ENCODE data around the gene MYADML2. TPM values are rescaled to one million over a fixed set of nuclear protein-coding genes. Genes with fewer than 3 reads are reported as not detected.

Gene MYADML2
- total and polyA plus RNA-seq, 7 experiments from 2014 or later, result not detected

GRCh38 chr17:81915331-81915730 is 31.7 kb downstream of the MYADML2 start:
- no peaks in the 10 kb centered on the region for H3K9me3 ChIP-seq (ENCODE audit: control insufficient read depth in 2 of 3, low read length in 3 of 3)
- no peaks in the 10 kb centered on the region for H3K27me3 ChIP-seq (ENCODE audit: control insufficient read depth in 2 of 2, insufficient read depth in 2 of 2, low read length in 2 of 2)
- peaks cover 12 to 41% (median 18%) of the 10 kb centered on the region in 3 experiments for H3K36me3 ChIP-seq (ENCODE audit: control insufficient read depth in 2 of 3, insufficient read depth in 3 of 3, low read length in 3 of 3)
- peaks cover 0 to 2% (median 0%) of the 10 kb centered on the region in 11 donors for H3K9me3 Mint-ChIP-seq
- no peak for ATAC-seq
- H3K4me1 ChIP-seq (ENCODE audit: control insufficient read depth in 2 of 2, insufficient read depth in 2 of 2, low read length in 2 of 2), result peaks cover 17 to 25% of the 10 kb centered on the region in 2 donors
- no peak overlapping the region for H3K4me3 ChIP-seq (ENCODE audit: low read length)
- H3K4me3 Mint-ChIP-seq, result peak overlapping the region in 6 of 10 donors; percentile 4 to 47 (median 40)
- no peak for DNase-seq
- no peak overlapping the region for H3K27ac ChIP-seq (ENCODE audit: low read depth, low read length)
- peaks cover 14 to 52% (median 36%) of the 10 kb centered on the region in 7 donors for H3K4me1 Mint-ChIP-seq
- CTCF ChIA-PET, result no interaction called here
- intact Hi-C loops (cut with micrococcal nuclease), result no loop called here
- POLR2A ChIA-PET, result interaction anchor here (0.8 to 3.5 kb wide), 3 partner anchors 9 to 45 kb away, joined by 3 to 23 read pairs (median 5); partner anchors contain the start of gene MAFG
- no peaks in the 10 kb centered on the region for H3K27me3 Mint-ChIP-seq
- peaks cover 0 to 22% (median 4%) of the 10 kb centered on the region in 5 donors for H3K36me3 Mint-ChIP-seq
- peak overlapping the region in 2 of 9 donors; percentile 8 to 14 for H3K27ac Mint-ChIP-seq

GRCh38 chr17:81914103-81914850 is 32.8 kb downstream of the MYADML2 start:
- Histone ChIP-seq H3K36me3 (ENCODE audit: control insufficient read depth in 2 of 3, insufficient read depth in 3 of 3, low read length in 3 of 3) (peaks cover 12 to 41% (median 18%) of the 10 kb centered on the region in 3 experiments), H3K9me3 (ENCODE audit: control insufficient read depth in 2 of 3, low read length in 3 of 3) (no peaks in the 10 kb centered on the region), H3K27me3 (ENCODE audit: control insufficient read depth in 2 of 2, insufficient read depth in 2 of 2, low read length in 2 of 2) (no peaks in the 10 kb centered on the region), H3K4me3 (ENCODE audit: low read length) (no peak overlapping the region), H3K27ac (ENCODE audit: low read depth, low read length) (no peak overlapping the region), H3K4me1 (ENCODE audit: control insufficient read depth in 2 of 2, insufficient read depth in 2 of 2, low read length in 2 of 2) (peaks cover 21 to 28% of the 10 kb centered on the region in 2 donors)
- ChIA-PET POLR2A (interaction anchor here (0.6 to 3.5 kb wide), 4 partner anchors 10 to 44 kb away, joined by 3 to 23 read pairs (median 4); partner anchors contain the start of gene MAFG), CTCF (no interaction called here)
- intact Hi-C loops (cut with micrococcal nuclease), result loop anchor here (5.0 kb wide), 3 partner anchors 52 to 543 kb away; partner anchors contain the start of genes CENPX (in 1 of the 2), LRRC45 (in 1 of the 2), NARF (in 1 of the 2) and P4HB (in 1 of the 2)
- no peak for ATAC-seq
- H3K9me3 Mint-ChIP-seq, result peaks cover 0 to 2% (median 0%) of the 10 kb centered on the region in 11 donors
- H3K4me1 Mint-ChIP-seq, result peaks cover 14 to 55% (median 35%) of the 10 kb centered on the region in 7 donors
- H3K36me3 Mint-ChIP-seq, result peaks cover 0 to 22% (median 4%) of the 10 kb centered on the region in 5 donors
- no peak overlapping the region for H3K4me3 Mint-ChIP-seq
- H3K27ac Mint-ChIP-seq, result no peak overlapping the region
- no peaks in the 10 kb centered on the region for H3K27me3 Mint-ChIP-seq
- DNase-seq, result no peak

GRCh38 chr17:81913394-81914102 is 33.5 kb downstream of the MYADML2 start:
- Mint-ChIP-seq H3K36me3 (peaks cover 0 to 22% (median 4%) of the 10 kb centered on the region in 5 donors), H3K27ac (peak overlapping the region in 3 of 9 donors; percentile 13 to 36 (median 28)), H3K9me3 (peaks cover 0 to 2% (median 0%) of the 10 kb centered on the region in 11 donors), H3K4me1 (peaks cover 14 to 48% (median 31%) of the 10 kb centered on the region in 7 donors), H3K4me3 (peak overlapping the region in 3 of 10 donors; percentile 10 to 47 (median 38)), H3K27me3 (no peaks in the 10 kb centered on the region)
- CTCF ChIA-PET, result no interaction called here
- H3K27ac ChIP-seq (ENCODE audit: low read depth, low read length), result no peak overlapping the region
- H3K4me1 ChIP-seq (ENCODE audit: control insufficient read depth in 2 of 2, insufficient read depth in 2 of 2, low read length in 2 of 2), result peaks cover 21 to 27% of the 10 kb centered on the region in 2 donors
- POLR2A ChIA-PET, result interaction anchor here (0.7 to 3.5 kb wide), 2 partner anchors 13 to 17 kb away, joined by 3 to 23 read pairs; partner anchors contain the start of gene MAFG
- no peak overlapping the region for H3K4me3 ChIP-seq (ENCODE audit: low read length)
- H3K27me3 ChIP-seq (ENCODE audit: control insufficient read depth in 2 of 2, insufficient read depth in 2 of 2, low read length in 2 of 2), result no peaks in the 10 kb centered on the region
- ATAC-seq (no peak), DNase-seq (no peak)
- peaks cover 12 to 42% (median 18%) of the 10 kb centered on the region in 3 experiments for H3K36me3 ChIP-seq (ENCODE audit: control insufficient read depth in 2 of 3, insufficient read depth in 3 of 3, low read length in 3 of 3)
- H3K9me3 ChIP-seq (ENCODE audit: control insufficient read depth in 2 of 3, low read length in 3 of 3), result no peaks in the 10 kb centered on the region
- intact Hi-C loops (cut with micrococcal nuclease), result loop anchor here (5.0 kb wide), 3 partner anchors 51 to 544 kb away; partner anchors contain the start of genes CENPX (in 1 of the 2), LRRC45 (in 1 of the 2), NARF (in 1 of the 2) and P4HB (in 1 of the 2)

GRCh38 chr17:81912441-81913309 is 34.4 kb downstream of the MYADML2 start:
- Mint-ChIP-seq H3K27me3 (no peaks in the 10 kb centered on the region), H3K4me3 (peak overlapping the region in 7 of 10 donors; percentile 25 to 79 (median 47)), H3K27ac (peak overlapping the region in 4 of 9 donors; percentile 36 to 78 (median 46)), H3K9me3 (peaks cover 0 to 2% (median 0%) of the 10 kb centered on the region in 11 donors), H3K4me1 (peaks cover 14 to 44% (median 24%) of the 10 kb centered on the region in 7 donors), H3K36me3 (peaks cover 0 to 22% (median 4%) of the 10 kb centered on the region in 5 donors)
- Histone ChIP-seq H3K4me1 (ENCODE audit: control insufficient read depth in 2 of 2, insufficient read depth in 2 of 2, low read length in 2 of 2) (peaks cover 17 to 22% of the 10 kb centered on the region in 2 donors), H3K4me3 (ENCODE audit: low read length) (no peak overlapping the region), H3K36me3 (ENCODE audit: control insufficient read depth in 2 of 3, insufficient read depth in 3 of 3, low read length in 3 of 3) (peaks cover 12 to 50% (median 18%) of the 10 kb centered on the region in 3 experiments), H3K27me3 (ENCODE audit: control insufficient read depth in 2 of 2, insufficient read depth in 2 of 2, low read length in 2 of 2) (no peaks in the 10 kb centered on the region), H3K27ac (ENCODE audit: low read depth, low read length) (no peak overlapping the region), H3K9me3 (ENCODE audit: control insufficient read depth in 2 of 3, low read length in 3 of 3) (no peaks in the 10 kb centered on the region)
- ChIA-PET CTCF (no interaction called here), POLR2A (interaction anchor here (0.6 to 3.5 kb wide), 3 partner anchors 14 to 19 kb away, joined by 3 to 23 read pairs (median 3); partner anchors contain the start of gene MAFG)
- no peak for ATAC-seq
- intact Hi-C loops (cut with micrococcal nuclease), result loop anchor here (5.0 kb wide), 3 partner anchors 50 to 545 kb away; partner anchors contain the start of genes CENPX (in 1 of the 2), LRRC45 (in 1 of the 2), NARF (in 1 of the 2) and P4HB (in 1 of the 2)
- DNase-seq, result no peak

- Histone ChIP-seq H3K9me3 (ENCODE audit: control insufficient read depth in 2 of 3, low read length in 3 of 3) (no peaks in the 10 kb centered on the region), H3K4me3 (ENCODE audit: low read length) (no peak overlapping the region), H3K4me1 (ENCODE audit: control insufficient read depth in 2 of 2, insufficient read depth in 2 of 2, low read length in 2 of 2) (peaks cover 13 to 17% of the 10 kb centered on the region in 2 donors), H3K27me3 (ENCODE audit: control insufficient read depth in 2 of 2, insufficient read depth in 2 of 2, low read length in 2 of 2) (no peaks in the 10 kb centered on the region), H3K36me3 (ENCODE audit: control insufficient read depth in 2 of 3, insufficient read depth in 3 of 3, low read length in 3 of 3) (peaks cover 12 to 58% (median 18%) of the 10 kb centered on the region in 3 experiments), H3K27ac (ENCODE audit: low read depth, low read length) (peak overlapping the region; percentile 55)
- peak overlapping the region in 4 of 9 donors; percentile 17 to 78 (median 41) for H3K27ac Mint-ChIP-seq
- ATAC-seq, result no peak
- DNase-seq, result no peak
- H3K36me3 Mint-ChIP-seq, result peaks cover 0 to 22% (median 4%) of the 10 kb centered on the region in 5 donors
- no peaks in the 10 kb centered on the region for H3K27me3 Mint-ChIP-seq
- ChIA-PET CTCF (no interaction called here), POLR2A (interaction anchor here (0.6 to 3.5 kb wide), 2 partner anchors 15 to 18 kb away, joined by 3 to 23 read pairs; partner anchors contain the start of gene MAFG)
- H3K4me3 Mint-ChIP-seq, result peak overlapping the region in 8 of 10 donors; percentile 44 to 79 (median 68)
- intact Hi-C loops (cut with micrococcal nuclease), result loop anchor here (1.0 to 5.0 kb wide), 8 partner anchors 15 to 545 kb away; partner anchors contain the start of genes ALYREF (in 2 of the 2), ANAPC11 (in 2 of the 2), MAFG (in 2 of the 2) and P4HB (in 2 of the 2)
- peaks cover 10 to 38% (median 20%) of the 10 kb centered on the region in 7 donors for H3K4me1 Mint-ChIP-seq
- H3K9me3 Mint-ChIP-seq, result no peaks in the 10 kb centered on the region
These were observed 35.1 kb downstream of the MYADML2 start for GRCh38 chr17:81911969-81912368.
